ENCODE data around the gene BPHL.
"Not testable (repeated sequence)": the region's sequence is repeated elsewhere in the genome, so short reads cannot be mapped to it uniquely, and the experiment has no call there.

The BPHL gene

DNA sequence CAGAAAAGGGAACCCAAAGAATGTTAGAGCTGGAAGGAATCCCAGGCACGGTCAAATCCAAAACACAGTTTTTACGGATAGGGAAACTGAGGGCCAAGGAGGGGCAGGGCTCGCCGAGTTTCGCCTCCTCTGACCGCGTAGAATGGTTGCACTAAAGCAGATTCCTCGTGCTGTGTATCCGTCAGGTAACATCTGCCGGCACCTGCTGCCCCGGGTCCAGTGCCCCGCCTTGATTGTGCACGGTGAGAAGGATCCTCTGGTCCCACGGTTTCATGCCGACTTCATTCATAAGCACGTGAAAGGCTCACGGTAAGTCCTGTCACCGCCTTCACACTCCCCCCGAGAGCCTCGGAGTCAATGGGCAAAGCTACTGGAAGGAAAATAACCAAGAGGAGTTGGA lies 21.7 kb downstream of the BPHL start:
- no peak overlapping the region for H3K9ac ChIP-seq (ENCODE audit: low read depth, low read length)
- H3K4me1 ChIP-seq (ENCODE audit: control insufficient read depth, insufficient read depth, low read length), result peaks cover 7% of the 10 kb centered on the region
- peaks cover 19% of the 10 kb centered on the region for H3K36me3 ChIP-seq (ENCODE audit: control insufficient read depth, insufficient read depth, low read length)
- H3K27me3 ChIP-seq (ENCODE audit: control insufficient read depth, insufficient read depth, low read length), result no peaks in the 10 kb centered on the region
- H3K4me3 ChIP-seq (ENCODE audit: low read depth, low read length), result no peak overlapping the region
- H3K9me3 ChIP-seq (ENCODE audit: control insufficient read depth, insufficient read depth, low read length), result no peaks in the 10 kb centered on the region

DNA sequence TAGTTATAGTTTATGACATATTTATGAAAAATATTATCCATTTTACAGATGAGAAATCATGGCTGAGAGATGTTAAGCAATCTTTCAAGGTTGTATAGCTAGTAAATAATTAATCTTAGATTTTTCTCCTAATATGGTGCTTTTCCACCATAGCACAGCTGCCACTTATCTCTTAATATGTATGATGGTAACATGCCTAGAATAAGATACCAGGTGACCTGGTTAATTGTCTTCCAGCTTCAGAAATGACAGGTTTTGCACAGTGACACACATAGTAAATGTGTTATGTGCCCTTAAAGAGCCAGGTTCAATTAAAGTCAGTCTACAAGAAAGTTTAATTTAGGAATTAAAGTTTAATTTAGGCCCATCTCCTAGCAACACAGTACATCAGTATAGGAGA lies 24.0 kb downstream of the BPHL start:
- Histone ChIP-seq H3K36me3 (ENCODE audit: control insufficient read depth, insufficient read depth, low read length) (peaks cover 22% of the 10 kb centered on the region), H3K9me3 (ENCODE audit: control insufficient read depth, insufficient read depth, low read length) (no peaks in the 10 kb centered on the region), H3K4me1 (ENCODE audit: control insufficient read depth, insufficient read depth, low read length) (peaks cover 2% of the 10 kb centered on the region), H3K27me3 (ENCODE audit: control insufficient read depth, insufficient read depth, low read length) (no peaks in the 10 kb centered on the region), H3K4me3 (ENCODE audit: low read depth, low read length) (no peak overlapping the region), H3K9ac (ENCODE audit: low read depth, low read length) (peak overlapping the region; percentile 26)

DNA sequence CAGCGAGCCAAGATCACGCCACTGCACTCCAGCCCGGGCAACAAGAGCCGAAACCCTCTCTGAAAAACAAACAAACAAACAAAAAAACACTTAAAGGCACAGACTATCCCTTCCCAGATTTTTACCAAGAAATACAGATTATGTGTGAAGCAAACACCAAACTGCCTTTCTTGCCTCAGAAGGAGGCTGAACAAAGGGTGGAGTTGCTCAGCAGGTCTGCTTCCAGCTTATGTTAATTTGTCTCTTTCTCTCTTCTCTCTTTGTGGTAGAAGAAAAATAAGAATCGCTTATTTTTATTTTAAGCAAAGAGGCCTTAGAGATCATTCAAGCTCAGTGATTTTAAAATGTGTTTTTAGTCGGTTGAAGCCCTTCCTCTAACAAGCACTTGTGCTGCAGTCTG lies 24.6 kb downstream of the BPHL start:
- Histone ChIP-seq H3K4me1 (ENCODE audit: control insufficient read depth, insufficient read depth, low read length) (peaks cover 2% of the 10 kb centered on the region), H3K9me3 (ENCODE audit: control insufficient read depth, insufficient read depth, low read length) (no peaks in the 10 kb centered on the region), H3K4me3 (ENCODE audit: low read depth, low read length) (no peak overlapping the region), H3K27me3 (ENCODE audit: control insufficient read depth, insufficient read depth, low read length) (no peaks in the 10 kb centered on the region), H3K9ac (ENCODE audit: low read depth, low read length) (peak overlapping the region; percentile 26), H3K36me3 (ENCODE audit: control insufficient read depth, insufficient read depth, low read length) (peaks cover 29% of the 10 kb centered on the region)

DNA sequence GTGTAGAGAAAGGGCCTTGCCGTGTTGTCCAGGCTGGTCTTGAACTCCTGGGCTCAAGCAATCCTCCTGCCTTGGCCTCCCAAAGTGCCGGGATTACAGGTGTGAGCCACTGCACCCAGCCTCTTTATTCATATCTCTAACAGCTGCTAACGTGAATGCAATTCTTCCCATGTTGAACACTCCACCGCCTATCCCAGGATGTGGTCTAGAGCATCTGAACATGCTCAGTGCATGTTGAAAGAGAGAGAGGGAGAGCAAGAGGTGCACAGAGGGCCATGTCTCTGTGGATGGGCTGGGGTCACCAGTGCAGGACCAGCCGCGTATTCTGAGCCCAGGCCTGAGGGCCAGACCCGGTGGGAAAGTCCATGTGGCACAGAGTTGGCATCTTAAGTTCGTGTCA lies 26.1 kb downstream of the BPHL start:
- no peaks in the 10 kb centered on the region for H3K9me3 ChIP-seq (ENCODE audit: control insufficient read depth, insufficient read depth, low read length)
- H3K27me3 ChIP-seq (ENCODE audit: control insufficient read depth, insufficient read depth, low read length), result no peaks in the 10 kb centered on the region
- H3K4me1 ChIP-seq (ENCODE audit: control insufficient read depth, insufficient read depth, low read length), result peaks cover 2% of the 10 kb centered on the region
- H3K9ac ChIP-seq (ENCODE audit: low read depth, low read length), result no peak overlapping the region
- no peak overlapping the region for H3K4me3 ChIP-seq (ENCODE audit: low read depth, low read length)
- peaks cover 30% of the 10 kb centered on the region for H3K36me3 ChIP-seq (ENCODE audit: control insufficient read depth, insufficient read depth, low read length)

DNA sequence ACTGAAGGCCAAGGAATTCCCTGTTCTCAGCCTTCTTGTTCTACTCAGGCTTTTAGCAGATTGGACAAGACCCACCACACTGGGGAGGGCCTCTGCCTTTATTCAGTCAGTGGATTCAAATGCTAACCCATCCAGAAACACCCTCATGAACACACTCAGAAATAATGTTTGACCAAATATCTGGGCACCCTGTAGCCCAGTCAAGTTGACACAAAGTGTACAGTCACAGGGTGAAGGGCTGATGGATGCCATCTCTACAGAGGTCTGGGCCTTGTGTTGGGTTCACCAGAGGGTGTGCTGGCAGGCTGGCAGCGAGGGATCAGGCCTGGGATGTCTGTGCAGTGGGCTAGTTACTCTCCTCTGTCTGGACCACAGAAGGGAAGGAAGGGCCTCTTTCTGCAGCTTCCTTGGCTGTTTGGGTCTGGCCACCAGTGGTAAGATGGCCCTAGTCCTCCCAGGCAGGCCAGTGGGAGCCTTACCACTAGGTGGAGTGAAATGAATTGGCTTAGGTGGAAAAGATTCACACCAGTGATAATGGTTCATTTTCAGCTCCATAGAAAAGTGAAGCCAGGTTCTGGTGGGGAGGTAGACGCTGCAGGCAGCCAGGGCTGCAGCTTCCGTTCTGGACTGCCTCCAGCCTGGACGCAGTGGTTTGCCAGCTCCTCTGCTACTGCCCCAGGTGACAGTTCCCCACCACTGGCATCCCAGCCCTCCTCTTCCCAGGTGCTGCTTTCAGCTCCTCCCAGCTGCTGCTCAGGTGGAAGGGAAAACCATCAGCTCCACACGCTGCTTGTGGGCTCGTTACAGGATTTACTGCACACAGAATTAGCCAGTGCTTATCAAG lies 29.6 kb downstream of the BPHL start:
- H3K27me3 ChIP-seq (ENCODE audit: control insufficient read depth, insufficient read depth, low read length), result no peaks in the 10 kb centered on the region
- no peak overlapping the region for H3K4me3 ChIP-seq (ENCODE audit: low read depth, low read length)
- H3K9me3 ChIP-seq (ENCODE audit: control insufficient read depth, insufficient read depth, low read length), result no peaks in the 10 kb centered on the region
- H3K4me1 ChIP-seq (ENCODE audit: control insufficient read depth, insufficient read depth, low read length), result peaks cover 2% of the 10 kb centered on the region
- peaks cover 30% of the 10 kb centered on the region for H3K36me3 ChIP-seq (ENCODE audit: control insufficient read depth, insufficient read depth, low read length)
- no peak overlapping the region for H3K9ac ChIP-seq (ENCODE audit: low read depth, low read length)

DNA sequence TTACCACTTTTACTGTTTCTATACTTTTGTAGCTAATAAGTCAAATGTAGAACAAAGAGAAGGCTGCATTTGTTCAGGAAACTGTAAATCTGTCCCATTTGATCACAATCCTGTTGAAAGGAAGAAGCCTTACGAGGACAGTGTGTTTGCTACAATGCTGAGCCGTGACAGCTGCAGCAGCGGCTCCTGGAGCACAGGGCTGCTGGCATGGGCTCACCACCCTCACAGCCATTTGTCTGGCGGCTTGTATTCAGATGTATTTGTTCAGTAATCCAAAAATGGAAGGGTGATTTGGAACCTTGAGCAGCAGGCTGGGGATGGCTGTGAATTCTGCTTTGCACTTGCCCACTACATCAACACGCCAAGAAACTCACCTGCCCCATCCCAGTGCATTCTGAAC lies 33.2 kb downstream of the BPHL start:
- H3K9me3 ChIP-seq (ENCODE audit: control insufficient read depth, insufficient read depth, low read length), result no peaks in the 10 kb centered on the region
- H3K9ac ChIP-seq (ENCODE audit: low read depth, low read length), result no peak overlapping the region
- no peak overlapping the region for H3K4me3 ChIP-seq (ENCODE audit: low read depth, low read length)
- H3K36me3 ChIP-seq (ENCODE audit: control insufficient read depth, insufficient read depth, low read length), result peaks cover 38% of the 10 kb centered on the region
- no peaks in the 10 kb centered on the region for H3K4me1 ChIP-seq (ENCODE audit: control insufficient read depth, insufficient read depth, low read length)
- no peaks in the 10 kb centered on the region for H3K27me3 ChIP-seq (ENCODE audit: control insufficient read depth, insufficient read depth, low read length)

DNA sequence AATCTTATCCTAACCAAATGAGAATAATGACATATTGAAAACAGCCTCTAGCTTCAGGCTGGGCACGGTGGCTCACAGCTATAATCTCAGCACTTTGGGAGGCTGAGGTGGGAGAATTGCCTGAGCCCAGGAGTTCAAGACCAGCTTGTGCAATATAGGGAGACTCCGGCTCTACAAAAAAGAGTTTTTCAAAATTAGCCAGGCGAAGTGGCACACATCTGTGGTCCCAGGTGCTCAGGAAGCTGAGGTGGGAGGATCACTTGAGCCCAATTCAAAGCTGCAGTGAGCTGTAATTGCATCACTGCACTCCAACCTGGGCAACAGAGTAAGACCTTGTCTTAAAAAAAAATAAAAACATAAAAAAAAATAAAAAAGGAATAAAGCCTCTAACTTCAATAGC lies 34.2 kb downstream of the BPHL start:
- H3K27me3 ChIP-seq (ENCODE audit: control insufficient read depth, insufficient read depth, low read length), result no peaks in the 10 kb centered on the region
- H3K36me3 ChIP-seq (ENCODE audit: control insufficient read depth, insufficient read depth, low read length), result peaks cover 33% of the 10 kb centered on the region
- no peak overlapping the region for H3K9ac ChIP-seq (ENCODE audit: low read depth, low read length)
- no peaks in the 10 kb centered on the region for H3K4me1 ChIP-seq (ENCODE audit: control insufficient read depth, insufficient read depth, low read length)
- no peaks in the 10 kb centered on the region for H3K9me3 ChIP-seq (ENCODE audit: control insufficient read depth, insufficient read depth, low read length)
- no peak overlapping the region for H3K4me3 ChIP-seq (ENCODE audit: low read depth, low read length)

DNA sequence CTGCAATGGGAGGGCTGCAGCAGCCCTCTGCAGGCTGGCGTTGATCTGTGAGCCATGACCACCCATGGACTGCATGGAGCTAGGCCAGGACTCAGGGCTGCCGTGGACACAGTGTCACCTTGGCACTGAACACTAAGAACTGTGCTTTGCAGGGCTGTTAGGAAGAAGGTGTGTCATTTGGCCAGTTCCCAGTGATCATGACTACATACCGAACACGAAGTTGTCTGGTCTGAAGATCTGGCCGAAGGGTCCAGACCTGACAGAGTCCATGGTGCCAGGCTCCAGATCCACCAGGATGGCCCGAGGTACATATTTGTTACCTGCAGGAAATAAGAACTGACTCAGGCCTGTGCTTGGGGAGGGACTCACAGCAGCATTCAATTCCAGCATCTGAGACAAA lies 36.9 kb downstream of the BPHL start:
- H3K36me3 ChIP-seq (ENCODE audit: control insufficient read depth, insufficient read depth, low read length), result peaks cover 21% of the 10 kb centered on the region
- not testable (repeated sequence) for H3K4me1 ChIP-seq (ENCODE audit: control insufficient read depth, insufficient read depth, low read length); H3K4me3 ChIP-seq (ENCODE audit: low read depth, low read length); H3K9ac ChIP-seq (ENCODE audit: low read depth, low read length); H3K27me3 ChIP-seq (ENCODE audit: control insufficient read depth, insufficient read depth, low read length); H3K9me3 ChIP-seq (ENCODE audit: control insufficient read depth, insufficient read depth, low read length)

DNA sequence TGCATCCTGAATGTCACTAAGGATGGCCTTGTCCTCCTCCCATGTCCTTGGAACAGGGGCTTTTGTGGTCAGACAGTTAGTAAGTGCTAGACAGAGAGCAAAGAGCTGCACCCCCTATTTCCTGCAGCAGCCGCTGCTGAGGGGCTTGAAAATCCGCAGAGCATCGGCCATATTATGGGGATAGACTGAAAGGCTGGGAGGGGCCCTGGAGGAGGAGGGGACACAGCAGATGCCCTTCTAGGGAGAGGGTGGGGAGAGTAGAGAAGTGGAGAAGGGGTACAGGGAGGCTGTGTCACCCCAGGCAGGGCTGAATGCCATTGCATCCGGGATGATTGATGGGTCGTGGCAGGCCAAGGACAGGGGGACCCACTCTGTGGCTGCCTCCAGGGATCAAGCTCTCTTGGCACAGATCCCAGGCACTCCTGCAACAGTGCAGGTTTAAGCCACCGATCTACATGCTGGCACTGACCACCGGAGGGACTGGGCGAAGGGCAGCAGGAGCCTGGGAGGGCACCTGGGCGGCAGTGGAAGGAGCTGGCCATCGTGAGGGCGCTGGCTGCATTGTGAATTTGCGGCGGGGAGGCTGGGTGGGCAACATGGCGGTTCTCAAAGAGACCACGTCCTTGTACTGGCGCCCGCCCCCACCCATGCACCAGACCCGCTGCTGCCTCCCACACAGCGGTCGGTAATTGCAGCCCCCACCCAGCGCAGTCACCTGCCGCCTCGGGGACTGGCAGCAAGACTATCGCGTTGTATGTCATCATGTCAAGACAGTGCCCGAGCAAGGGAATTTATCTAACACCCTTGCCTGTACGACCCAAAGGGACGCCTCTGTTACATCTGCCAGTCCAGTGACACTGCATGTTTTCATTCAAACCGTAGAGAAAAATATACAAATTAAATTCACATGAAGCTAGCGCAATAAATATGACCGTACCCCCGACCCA lies 37.9 kb downstream of the BPHL start:
- Histone ChIP-seq H3K9ac (ENCODE audit: low read depth, low read length) (peak overlapping the region; percentile 2), H3K4me3 (ENCODE audit: low read depth, low read length) (peak overlapping the region; percentile 80), H3K36me3 (ENCODE audit: control insufficient read depth, insufficient read depth, low read length) (peaks cover 16% of the 10 kb centered on the region)
- H3K9me3 ChIP-seq (ENCODE audit: control insufficient read depth, insufficient read depth, low read length); H3K27me3 ChIP-seq (ENCODE audit: control insufficient read depth, insufficient read depth, low read length); H3K4me1 ChIP-seq (ENCODE audit: control insufficient read depth, insufficient read depth, low read length): not testable (repeated sequence)

DNA sequence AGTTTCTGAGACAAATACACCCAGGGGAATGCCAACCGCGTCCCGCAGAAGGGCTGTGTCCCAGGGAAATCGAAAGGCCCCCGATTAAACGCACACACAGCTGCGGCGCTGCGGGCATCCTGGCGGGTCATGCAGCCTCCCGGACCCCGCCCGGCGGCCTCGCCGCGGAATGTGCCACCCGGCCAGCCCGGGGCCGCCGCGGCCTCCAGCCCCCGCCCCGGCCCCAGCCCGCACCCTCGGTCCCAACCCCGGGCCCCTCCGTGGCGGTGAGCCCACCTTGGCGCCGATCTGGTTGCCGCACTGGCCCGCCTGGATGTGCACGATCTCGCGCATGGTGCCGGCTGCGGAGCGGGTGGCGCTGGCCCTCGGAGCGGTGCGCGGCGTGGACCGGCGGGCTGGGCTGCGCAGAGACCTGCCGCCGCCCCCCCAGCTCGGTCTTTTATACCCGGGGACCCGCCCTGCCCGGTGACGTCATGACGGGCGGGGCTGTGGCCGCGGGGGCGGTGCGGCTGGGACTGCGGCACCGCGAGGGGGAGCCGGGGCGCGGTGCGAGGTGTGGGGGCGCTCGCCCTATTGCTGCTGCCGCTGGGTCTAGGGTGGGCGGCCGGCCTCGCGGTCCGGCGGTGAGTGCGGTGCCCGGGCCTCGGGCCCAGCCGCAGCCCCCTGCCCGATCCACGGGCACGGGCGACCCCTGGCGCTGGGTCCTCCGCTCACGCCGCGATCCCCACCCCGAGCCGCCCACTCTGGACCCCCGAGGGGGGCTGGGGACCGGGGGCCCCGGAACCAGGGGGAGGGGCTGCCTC lies 38.8 kb downstream of the BPHL start, which contains the start of gene TUBB2A:
Gene TUBB2A, minus strand, starts transcription at position 414 of the 803 bp plus-strand sequence. Its CDS starts 81 bp downstream, at position 333.
- H3K9me3 ChIP-seq (ENCODE audit: control insufficient read depth, insufficient read depth, low read length), result no peaks in the 10 kb centered on the region
- H3K4me3 ChIP-seq (ENCODE audit: low read depth, low read length), result peak within 1 kb of the TSS; percentile 80
- H3K9ac ChIP-seq (ENCODE audit: low read depth, low read length), result peak within 1 kb of the TSS; percentile 37
- H3K27me3 ChIP-seq (ENCODE audit: control insufficient read depth, insufficient read depth, low read length), result no peaks in the 10 kb centered on the region
- H3K36me3 ChIP-seq (ENCODE audit: control insufficient read depth, insufficient read depth, low read length), result peaks cover 16% of the 10 kb centered on the region
- peaks cover 7% of the 10 kb centered on the region for H3K4me1 ChIP-seq (ENCODE audit: control insufficient read depth, insufficient read depth, low read length)

Measured in iPS-15b (cell line).